PC-3 (cell line): ENCODE results near the gene PCBP1. TPM values are rescaled to one million over a fixed set of nuclear protein-coding genes. Genes with fewer than 3 reads are reported as not detected.
"Not testable (repeated sequence)": the region's sequence is repeated elsewhere in the genome, so short reads cannot be mapped to it uniquely, and the experiment has no call there.

Source experiments
- ATAC-seq: fragments of 200-7000 bp; cut with Tn5 transposase; 2 replicates; pipeline ENCODE4 v1.9.1; 2020; ENCODE audit warnings: mild to moderate bottlenecking, moderate library complexity
- BruUV-seq: library from RNA; stranded (reverse); fragments of 400-500 nt; replicated peaks from 2 replicates; lab custom pipeline; 2021; lab: Mats Ljungman, UMichigan
- CTCF ChIA-PET: fragments of 300-600 bp; sonication (Branson Sonifier 250); formaldehyde crosslinking; loops from one replicate; lab custom pipeline; 2022; ENCODE audit warnings: antibody characterized with exemption; lab: Charles Lee
- POLR2A ChIA-PET: fragments of 300-600 bp; sonication (Branson Sonifier 250); formaldehyde crosslinking; loops from one replicate; lab custom pipeline; 2022; ENCODE audit warnings: antibody characterized with exemption; ENCODE audit not compliant: unreplicated experiment; lab: Charles Lee
- DNase-seq: peaks from one replicate; pipeline ENCODE4 v3.0.0-alpha.2; 2015
- H2AFZ ChIP-seq: fragments of 300-600 bp; sonication (generic); 2 replicates; pipeline ENCODE4 v1.6.0; 2016; ENCODE audit warnings: antibody characterized with exemption, low read length
- H3F3A ChIP-seq: fragments of 300-600 bp; sonication (generic); one replicate; pipeline ENCODE4 v1.6.0; 2017; ENCODE audit warnings: antibody characterized with exemption, low read length, control low read depth, mild to moderate bottlenecking; ENCODE audit not compliant: unreplicated experiment
- H3K27ac ChIP-seq: fragments of 300-600 bp; sonication (generic); 2 replicates; pipeline ENCODE4 v1.5.1; 2016; ENCODE audit warnings: mild to moderate bottlenecking, low read length
- H3K27me3 ChIP-seq: fragments of 300-600 bp; sonication (generic); 2 replicates; pipeline ENCODE4 v1.6.1; 2016; ENCODE audit warnings: low read length, mixed read lengths
- H3K36me3 ChIP-seq: fragments of 300-600 bp; sonication (generic); 2 replicates; pipeline ENCODE4 v1.6.1; 2016; ENCODE audit warnings: low read depth, mixed run types, low read length, mixed read lengths
- H3K4me1 ChIP-seq: fragments of 300-600 bp; sonication (generic); 2 replicates; pipeline ENCODE4 v1.5.1; 2016; ENCODE audit warnings: low read length; ENCODE audit not compliant: insufficient read depth
- H3K4me2 ChIP-seq: fragments of 300-600 bp; sonication (generic); 2 replicates; pipeline ENCODE4 v1.6.0; 2016; ENCODE audit warnings: low read length
- H3K4me3 ChIP-seq: fragments of 300-600 bp; sonication (generic); 2 replicates; pipeline ENCODE4 v1.5.1; 2016; ENCODE audit warnings: mild to moderate bottlenecking, low read length, mixed read lengths
- H3K79me2 ChIP-seq: fragments of 300-600 bp; sonication (generic); 2 replicates; pipeline ENCODE4 v1.6.1; 2017; ENCODE audit warnings: low read length, mixed read lengths
- H3K9ac ChIP-seq: fragments of 300-600 bp; sonication (generic); 2 replicates; pipeline ENCODE4 v1.6.0; 2016; ENCODE audit warnings: mild to moderate bottlenecking, low read length
- H3K9me2 ChIP-seq: fragments of 300-600 bp; sonication (generic); replicated peaks from 2 replicates; pipeline ENCODE4 v1.6.1; 2016; ENCODE audit warnings: mixed run types, low read length, mixed read lengths
- H3K9me3 ChIP-seq: fragments of 300-600 bp; sonication (generic); 2 replicates; pipeline ENCODE4 v1.6.1; 2016; ENCODE audit warnings: low read length, mixed read lengths
- H4K20me1 ChIP-seq: fragments of 300-600 bp; sonication (generic); 2 replicates; pipeline ENCODE4 v1.6.1; 2016; ENCODE audit warnings: low read length, mixed read lengths
- EZH2 ChIP-seq: fragments of 300-600 bp; sonication (generic); IDR thresholded peaks from one replicate; pipeline ENCODE4 v1.6.1; 2017; ENCODE audit warnings: antibody characterized with exemption, mild to moderate bottlenecking, low read length; ENCODE audit not compliant: unreplicated experiment
- EZH2phosphoT487 ChIP-seq: fragments of 300-600 bp; sonication (generic); IDR thresholded peaks from 2 replicates; pipeline ENCODE4 v1.6.1; 2018; ENCODE audit warnings: mild to moderate bottlenecking, antibody characterized with exemption, low read length, borderline replicate concordance
- intact Hi-C: fragments of 100-400 bp; cut with micrococcal nuclease; formaldehyde crosslinking; loops from 2 replicates; pipeline ENCODE4 v1.9.0; 2023
- total RNA-seq: library from RNA; depleted of rRNA; stranded (reverse); fragments of >200 nt; gene quantifications from 2 replicates; pipeline ENCODE4 v1.2.3, GENCODE V29; 2014; rRNA removed
- TF ChIP-seq, protein P1 (sequence below): fragments of 300-600 bp; sonication (generic); conservative IDR thresholded peaks from 2 replicates; pipeline ENCODE4 v1.5.1; 2017; ENCODE audit warnings: antibody characterized with exemption, low read depth, mild to moderate bottlenecking, low read length

The PCBP1 gene
- total RNA-seq, 1 experiment from 2014 or later = 39.2 TPM

- ATAC-seq (no peak), DNase-seq (no peak)
- no peaks in the 10 kb centered on the region for H3F3A ChIP-seq
- H3K9me2 ChIP-seq = no peaks in the 10 kb centered on the region
- peak overlapping the region; percentile 82 for H3K4me2 ChIP-seq
- H3K27me3 ChIP-seq = no peaks in the 10 kb centered on the region
- intact Hi-C loops = no loop called here
- BruUV-seq = no TSS peak
- H3K9me3 ChIP-seq = no peaks in the 10 kb centered on the region
- peak overlapping the region; percentile 67 for H3K27ac ChIP-seq
- CTCF ChIA-PET = no interaction called here
- peak overlapping the region; percentile 84 for H2AFZ ChIP-seq
- no peaks in the 10 kb centered on the region for H3K79me2 ChIP-seq
- peaks cover 39% of the 10 kb centered on the region for H3K4me1 ChIP-seq
- no peaks in the 10 kb centered on the region for H3K36me3 ChIP-seq
- TF ChIP-seq, protein P1, sequence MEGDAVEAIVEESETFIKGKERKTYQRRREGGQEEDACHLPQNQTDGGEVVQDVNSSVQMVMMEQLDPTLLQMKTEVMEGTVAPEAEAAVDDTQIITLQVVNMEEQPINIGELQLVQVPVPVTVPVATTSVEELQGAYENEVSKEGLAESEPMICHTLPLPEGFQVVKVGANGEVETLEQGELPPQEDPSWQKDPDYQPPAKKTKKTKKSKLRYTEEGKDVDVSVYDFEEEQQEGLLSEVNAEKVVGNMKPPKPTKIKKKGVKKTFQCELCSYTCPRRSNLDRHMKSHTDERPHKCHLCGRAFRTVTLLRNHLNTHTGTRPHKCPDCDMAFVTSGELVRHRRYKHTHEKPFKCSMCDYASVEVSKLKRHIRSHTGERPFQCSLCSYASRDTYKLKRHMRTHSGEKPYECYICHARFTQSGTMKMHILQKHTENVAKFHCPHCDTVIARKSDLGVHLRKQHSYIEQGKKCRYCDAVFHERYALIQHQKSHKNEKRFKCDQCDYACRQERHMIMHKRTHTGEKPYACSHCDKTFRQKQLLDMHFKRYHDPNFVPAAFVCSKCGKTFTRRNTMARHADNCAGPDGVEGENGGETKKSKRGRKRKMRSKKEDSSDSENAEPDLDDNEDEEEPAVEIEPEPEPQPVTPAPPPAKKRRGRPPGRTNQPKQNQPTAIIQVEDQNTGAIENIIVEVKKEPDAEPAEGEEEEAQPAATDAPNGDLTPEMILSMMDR = no peak
- TF ChIP-seq EZH2phosphoT487 = no peak
- TF ChIP-seq EZH2 = no peak
- POLR2A ChIA-PET = interaction anchor here (0.5 to 1.1 kb wide), 4 partner anchors 9 to 219 kb away, joined by 3 to 6 read pairs (median 4); no protein-coding TSS in a partner anchor
- no peaks in the 10 kb centered on the region for H4K20me1 ChIP-seq
- H3K4me3 ChIP-seq = peak overlapping the region; percentile 62
- peak overlapping the region; percentile 63 for H3K9ac ChIP-seq
Measured at GRCh38 chr2:70133127-70133452, 45.8 kb downstream of the PCBP1 start.

- intact Hi-C loops = no loop called here
- BruUV-seq = no TSS peak
- DNase-seq = no peak
- ChIA-PET POLR2A (interaction anchor here (0.6 to 1.1 kb wide), 2 partner anchors 9 to 14 kb away, joined by 3 to 6 read pairs; no protein-coding TSS in a partner anchor), CTCF (no interaction called here)
- Histone ChIP-seq H3K4me2 (no peak overlapping the region), H4K20me1 (no peaks in the 10 kb centered on the region), H3K27me3 (no peaks in the 10 kb centered on the region), H2AFZ (peak overlapping the region; percentile 84; the same call in 1 of the 2 replicates), H3K9ac (no peak overlapping the region), H3K9me2 (no peaks in the 10 kb centered on the region), H3K27ac (peak overlapping the region; percentile 67; the same call in 1 of the 2 replicates), H3K79me2 (no peaks in the 10 kb centered on the region), H3K9me3 (no peaks in the 10 kb centered on the region), H3K4me3 (no peak overlapping the region), H3K4me1 (peaks cover 39% of the 10 kb centered on the region), H3F3A (no peaks in the 10 kb centered on the region), H3K36me3 (no peaks in the 10 kb centered on the region)
- no peak for TF ChIP-seq EZH2
- TF ChIP-seq EZH2phosphoT487 = no peak
- TF ChIP-seq, protein P1 = no peak
- ATAC-seq = no peak
Measured at GRCh38 chr2:70133491-70134322, 46.4 kb downstream of the PCBP1 start.

DNA sequence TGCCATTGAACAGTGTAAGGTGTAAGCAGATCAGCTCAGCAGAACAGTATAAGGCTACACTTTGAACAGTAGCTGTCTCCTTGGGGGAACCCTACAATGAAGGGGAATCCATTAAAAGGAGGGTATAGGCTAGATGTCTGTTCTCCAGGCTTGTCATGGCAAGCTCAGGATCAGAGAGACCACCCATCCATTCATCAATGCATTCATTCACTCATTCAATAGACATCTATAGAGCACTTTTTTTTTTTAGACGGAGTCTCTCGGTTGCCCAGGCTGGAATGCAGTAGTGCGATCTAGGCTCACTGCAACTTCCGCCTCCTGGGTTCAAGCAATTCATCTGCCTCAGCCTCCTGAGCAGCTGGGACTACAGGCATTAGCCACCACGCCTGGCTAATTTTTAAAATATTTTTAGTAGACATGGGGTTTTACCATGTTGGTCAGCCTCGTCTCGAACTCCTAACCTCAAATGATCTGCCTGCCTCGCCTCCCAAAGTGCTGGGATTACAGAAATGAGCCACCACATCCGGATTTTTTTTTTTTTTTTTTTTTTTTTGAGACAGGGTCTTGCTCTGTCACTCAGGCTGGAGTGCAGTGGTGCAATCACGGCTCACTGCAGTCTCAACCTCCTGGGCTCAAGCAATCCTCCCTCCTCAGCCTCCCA lies 47.2 kb downstream of the PCBP1 start:
- POLR2A ChIA-PET, intact Hi-C loops, CTCF ChIA-PET, H3K27ac ChIP-seq, H3K9me2 ChIP-seq, H3K4me2 ChIP-seq, H3K9me3 ChIP-seq, ATAC-seq, H3F3A ChIP-seq, H3K4me3 ChIP-seq, H3K9ac ChIP-seq, H3K27me3 ChIP-seq, H4K20me1 ChIP-seq, H3K79me2 ChIP-seq, BruUV-seq, DNase-seq, H2AFZ ChIP-seq, H3K36me3 ChIP-seq: not testable (repeated sequence)
- H3K4me1 ChIP-seq = peaks cover 39% of the 10 kb centered on the region

Other genes starting within 250 kb of the PCBP1 start
- gene SNRNP27, start 193.5 kb upstream of the PCBP1 start, total RNA-seq = 44.1 and 56.3 TPM in 2 replicates
- 6.8 and 7.0 TPM in 2 replicates for gene MXD1, start 172.4 kb upstream of the PCBP1 start, total RNA-seq
- gene ASPRV1, start 125.8 kb upstream of the PCBP1 start, total RNA-seq = 0.12 TPM in 1 of 2 replicates, not detected in the other
- gene C2orf42, start 103.5 kb downstream of the PCBP1 start, total RNA-seq = 17.1 and 21.1 TPM in 2 replicates
- 82.5 and 123 TPM in 2 replicates for gene TIA1, start 161.2 kb downstream of the PCBP1 start, total RNA-seq
- 16.1 and 17.5 TPM in 2 replicates for gene PCYOX1, start 170.7 kb downstream of the PCBP1 start, total RNA-seq
- gene SNRPG, start 206.3 kb downstream of the PCBP1 start, total RNA-seq = 489 and 572 TPM in 2 replicates
- gene FAM136A, start 214.6 kb downstream of the PCBP1 start, total RNA-seq = 67.6 and 70.8 TPM in 2 replicates